ENCODE results near the gene CLEC4F.

Gene CLEC4F

DNA sequence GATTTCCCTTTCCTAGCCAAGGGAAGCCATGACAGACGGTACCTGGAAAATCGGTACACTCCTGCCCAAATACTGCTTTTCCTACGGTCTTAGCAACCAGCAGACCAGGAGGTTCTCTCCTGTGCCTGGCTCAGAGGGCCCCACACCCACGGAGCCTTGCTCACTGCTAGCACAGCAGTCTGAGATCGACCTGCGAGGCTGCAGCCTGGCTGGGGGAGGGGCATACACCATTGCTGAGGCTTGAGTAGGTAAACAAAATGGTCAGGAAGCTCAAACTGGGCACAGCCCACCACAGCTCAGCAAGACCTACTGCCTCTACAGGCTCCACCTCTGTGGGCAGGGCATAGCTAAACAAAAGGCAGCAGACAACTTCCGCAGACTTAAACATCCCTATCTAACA, 22.0 kb upstream of the CLEC4F start:
- H3K4me3 ChIP-seq = no peak overlapping the region
- no peaks in the 10 kb centered on the region for H3K36me3 ChIP-seq (ENCODE audit: insufficient read depth, low read length)
- DNase-seq (ENCODE audit: low read depth, low spot score) = no peak
- no peak overlapping the region for H3K9ac ChIP-seq (ENCODE audit: insufficient read length)
- TF ChIP-seq FOXP2 (optimal IDR thresholded peaks at IDR 0.05; ENCODE audit: control extremely low read depth, extremely low read length, insufficient read depth) (no peak), EZH2 (IDR thresholded peaks at IDR 0.05) (no peak), POLR2AphosphoS5 (IDR thresholded peaks at IDR 0.05; ENCODE audit: borderline replicate concordance, low read depth, low read length) (no peak)
- no peaks in the 10 kb centered on the region for H3K9me3 ChIP-seq (ENCODE audit: low read depth, low read length)
- H3K27ac ChIP-seq = no peak overlapping the region

DNA sequence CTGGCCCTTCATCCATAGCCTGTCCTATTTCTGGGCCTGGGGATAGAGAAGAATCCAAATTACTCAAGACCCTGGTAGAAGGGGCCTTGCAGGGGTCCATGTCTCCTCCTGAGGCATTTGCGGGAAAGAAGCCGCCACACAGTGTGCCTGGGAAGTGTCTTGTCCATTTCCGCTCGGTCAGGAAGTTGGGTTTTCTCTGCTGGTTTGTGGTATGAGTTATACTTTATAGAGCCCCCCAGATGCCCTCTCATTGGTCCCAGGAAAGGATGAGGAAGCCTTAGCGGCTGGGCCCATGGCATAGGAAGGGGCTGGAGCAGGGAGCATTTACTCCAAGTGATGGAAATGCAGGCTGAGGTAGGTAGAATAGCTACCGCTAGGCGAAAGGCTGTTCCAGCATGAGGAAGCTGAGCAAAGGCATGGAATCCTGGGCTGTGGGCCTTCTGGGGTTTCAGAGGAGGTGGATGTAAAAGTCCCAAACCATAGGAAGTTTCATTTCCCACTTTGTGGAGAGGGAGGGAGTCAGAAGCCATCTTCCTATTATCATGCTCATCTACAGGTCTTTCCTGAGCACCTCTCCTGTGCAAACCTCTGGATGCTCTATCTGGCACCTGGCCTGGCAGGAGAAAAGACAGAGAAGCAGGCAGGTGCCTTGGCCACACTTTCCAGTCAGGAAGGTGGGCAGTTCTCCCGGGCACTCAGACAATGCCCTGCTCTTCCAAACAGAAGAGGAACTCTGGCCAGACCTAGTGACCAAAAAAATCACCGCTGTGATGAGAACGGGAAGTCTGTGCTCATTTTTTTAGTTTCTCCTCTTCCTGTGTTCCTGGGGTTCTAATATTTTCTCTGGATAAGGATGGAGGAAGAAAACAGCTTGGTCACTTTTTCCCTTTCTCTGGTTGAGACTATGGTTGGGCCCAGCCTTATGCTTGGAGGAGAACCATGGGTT, 17.9 kb upstream of the CLEC4F start:
- Histone ChIP-seq H3K27ac (no peak overlapping the region), H3K36me3 (ENCODE audit: insufficient read depth, low read length) (no peaks in the 10 kb centered on the region), H3K9me3 (ENCODE audit: low read depth, low read length) (no peaks in the 10 kb centered on the region), H3K4me3 (no peak overlapping the region), H3K9ac (ENCODE audit: insufficient read length) (no peak overlapping the region)
- no peak for TF ChIP-seq FOXP2 (optimal IDR thresholded peaks at IDR 0.05; ENCODE audit: control extremely low read depth, extremely low read length, insufficient read depth)
- no peak for TF ChIP-seq EZH2 (IDR thresholded peaks at IDR 0.05)
- no peak for TF ChIP-seq POLR2AphosphoS5 (IDR thresholded peaks at IDR 0.05; ENCODE audit: borderline replicate concordance, low read depth, low read length)
- no peak for DNase-seq (ENCODE audit: low read depth, low spot score)

DNA sequence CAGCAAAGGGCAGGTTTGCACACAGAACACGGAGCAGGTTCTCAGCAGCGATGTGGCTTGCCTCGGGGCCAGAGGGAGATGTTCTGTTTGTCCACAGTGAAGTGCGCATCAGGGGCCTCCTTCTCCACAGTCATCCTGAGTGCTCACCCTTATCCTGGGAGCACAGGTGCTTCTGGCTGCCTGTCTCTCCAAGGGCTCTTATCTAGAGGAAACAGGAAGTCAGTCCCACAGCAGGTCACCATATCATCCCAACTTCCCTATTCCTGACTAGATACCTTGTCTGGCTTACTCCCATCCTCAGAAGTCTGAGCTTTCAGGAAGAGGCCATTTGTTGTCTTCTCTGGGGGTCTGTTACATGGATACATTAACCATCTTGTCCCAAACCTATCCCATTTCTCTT, 15.2 kb upstream of the CLEC4F start, which contains the start of gene CD207:
Gene CD207 (minus strand): TSS at position 174 of the 400 bp plus-strand sequence. CDS start 40 bp downstream, at position 134.
- Histone ChIP-seq H3K4me3 (no peak within 1 kb of the TSS), H3K27ac (no peak within 1 kb of the TSS), H3K9me3 (ENCODE audit: low read depth, low read length) (no peaks in the 10 kb centered on the region), H3K9ac (ENCODE audit: insufficient read length) (no peak within 1 kb of the TSS), H3K36me3 (ENCODE audit: insufficient read depth, low read length) (no peaks in the 10 kb centered on the region)
- DNase-seq (ENCODE audit: low read depth, low spot score) = no peak
- TF ChIP-seq FOXP2 (optimal IDR thresholded peaks at IDR 0.05; ENCODE audit: control extremely low read depth, extremely low read length, insufficient read depth) = no peak
- no peak for TF ChIP-seq POLR2AphosphoS5 (IDR thresholded peaks at IDR 0.05; ENCODE audit: borderline replicate concordance, low read depth, low read length)
- TF ChIP-seq EZH2 (IDR thresholded peaks at IDR 0.05) = no peak

DNA sequence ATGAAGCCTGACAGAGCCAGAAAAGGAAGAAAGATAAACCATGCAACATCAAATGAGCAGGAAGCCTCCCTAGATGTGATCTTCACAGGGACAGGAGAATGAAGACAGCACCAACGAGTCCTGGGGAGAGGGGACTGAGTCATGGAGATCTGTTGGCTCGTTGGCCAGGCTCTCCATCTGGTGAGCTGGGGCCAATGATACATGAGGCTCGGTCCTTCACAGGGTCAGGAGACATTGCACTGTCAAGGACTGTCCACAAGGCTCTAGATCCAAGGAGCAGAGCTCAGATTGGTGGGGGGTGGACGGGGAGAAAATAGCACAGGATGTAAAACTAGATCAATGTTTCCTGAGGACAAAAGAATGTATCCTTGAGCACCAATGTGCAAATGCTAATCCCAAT, 14.5 kb upstream of the CLEC4F start:
- TF ChIP-seq FOXP2 (optimal IDR thresholded peaks at IDR 0.05; ENCODE audit: control extremely low read depth, extremely low read length, insufficient read depth) = no peak
- TF ChIP-seq POLR2AphosphoS5 (IDR thresholded peaks at IDR 0.05; ENCODE audit: borderline replicate concordance, low read depth, low read length) = no peak
- no peak for TF ChIP-seq EZH2 (IDR thresholded peaks at IDR 0.05)
- Histone ChIP-seq H3K9ac (ENCODE audit: insufficient read length) (no peak overlapping the region), H3K27ac (no peak overlapping the region), H3K4me3 (no peak overlapping the region), H3K9me3 (ENCODE audit: low read depth, low read length) (no peaks in the 10 kb centered on the region), H3K36me3 (ENCODE audit: insufficient read depth, low read length) (no peaks in the 10 kb centered on the region)
- DNase-seq (ENCODE audit: low read depth, low spot score) = no peak

DNA sequence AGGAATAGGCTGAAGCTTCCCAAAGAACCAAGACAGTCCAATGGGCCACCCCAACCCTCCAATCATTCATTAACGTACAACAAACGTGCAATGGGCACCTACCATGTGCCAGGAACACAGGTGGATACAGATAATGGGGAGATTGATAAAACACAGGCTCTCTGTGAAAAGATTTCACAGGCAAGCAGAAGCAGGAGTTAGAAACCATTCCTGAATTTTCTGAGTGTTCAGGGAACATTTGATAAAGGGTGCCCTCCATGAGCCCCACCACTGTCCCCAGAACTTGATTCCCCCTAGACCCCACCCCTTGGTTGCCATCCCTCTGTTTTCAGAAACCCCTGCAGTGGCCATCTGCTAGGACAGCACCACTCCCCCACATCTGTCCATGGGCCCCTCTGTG, 13.7 kb upstream of the CLEC4F start:
- H3K36me3 ChIP-seq (ENCODE audit: insufficient read depth, low read length) = no peaks in the 10 kb centered on the region
- H3K9ac ChIP-seq (ENCODE audit: insufficient read length) = no peak overlapping the region
- H3K9me3 ChIP-seq (ENCODE audit: low read depth, low read length) = no peaks in the 10 kb centered on the region
- DNase-seq (ENCODE audit: low read depth, low spot score) = no peak
- no peak for TF ChIP-seq FOXP2 (optimal IDR thresholded peaks at IDR 0.05; ENCODE audit: control extremely low read depth, extremely low read length, insufficient read depth)
- no peak for TF ChIP-seq EZH2 (IDR thresholded peaks at IDR 0.05)
- TF ChIP-seq POLR2AphosphoS5 (IDR thresholded peaks at IDR 0.05; ENCODE audit: borderline replicate concordance, low read depth, low read length) = no peak
- H3K4me3 ChIP-seq = no peak overlapping the region
- H3K27ac ChIP-seq = no peak overlapping the region

DNA sequence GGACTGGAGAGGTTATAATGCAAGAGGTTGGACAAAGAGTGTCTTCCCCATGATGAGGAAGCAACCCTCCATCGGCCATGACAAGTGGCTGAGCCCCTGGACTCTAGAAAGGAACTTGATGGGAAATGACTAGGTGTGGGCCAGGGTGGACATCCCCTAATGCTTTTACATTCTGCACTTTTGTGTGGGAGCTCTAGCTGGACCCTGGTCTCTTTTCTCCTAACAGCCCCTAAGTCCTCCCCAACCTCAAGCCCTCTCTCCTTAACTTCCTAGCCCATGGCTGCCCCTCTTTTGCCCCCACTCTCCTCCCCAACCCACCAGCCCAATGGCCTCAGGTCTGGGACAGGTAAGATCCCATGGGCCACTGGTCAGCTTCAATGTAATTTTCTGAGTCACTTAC, 12.8 kb upstream of the CLEC4F start:
- Histone ChIP-seq H3K36me3 (ENCODE audit: insufficient read depth, low read length) (no peaks in the 10 kb centered on the region), H3K9me3 (ENCODE audit: low read depth, low read length) (no peaks in the 10 kb centered on the region), H3K4me3 (no peak overlapping the region), H3K27ac (no peak overlapping the region), H3K9ac (ENCODE audit: insufficient read length) (no peak overlapping the region)
- no peak for DNase-seq (ENCODE audit: low read depth, low spot score)
- no peak for TF ChIP-seq POLR2AphosphoS5 (IDR thresholded peaks at IDR 0.05; ENCODE audit: borderline replicate concordance, low read depth, low read length)
- TF ChIP-seq FOXP2 (optimal IDR thresholded peaks at IDR 0.05; ENCODE audit: control extremely low read depth, extremely low read length, insufficient read depth) = no peak
- no peak for TF ChIP-seq EZH2 (IDR thresholded peaks at IDR 0.05)

DNA sequence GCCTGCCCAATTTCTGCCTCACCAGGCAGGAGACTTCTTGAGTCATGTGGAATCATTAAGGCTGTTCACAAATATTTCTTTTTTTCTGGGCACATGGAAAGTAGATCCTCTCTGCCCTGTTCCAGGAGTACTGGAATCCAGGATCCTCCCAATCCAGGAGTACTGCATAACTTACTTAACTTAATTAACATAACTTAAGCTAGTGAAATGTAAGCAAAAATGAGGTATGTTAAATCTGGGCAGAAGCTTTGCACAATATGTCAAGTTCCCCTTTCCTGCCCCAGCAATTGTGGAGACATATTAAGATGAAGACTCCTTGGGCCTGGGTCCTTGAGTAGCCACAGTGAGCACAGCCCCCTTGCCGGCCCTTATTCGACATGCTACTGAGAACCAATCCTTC, 12.0 kb upstream of the CLEC4F start:
- H3K27ac ChIP-seq = no peak overlapping the region
- TF ChIP-seq FOXP2 (optimal IDR thresholded peaks at IDR 0.05; ENCODE audit: control extremely low read depth, extremely low read length, insufficient read depth) (no peak), EZH2 (IDR thresholded peaks at IDR 0.05) (no peak), POLR2AphosphoS5 (IDR thresholded peaks at IDR 0.05; ENCODE audit: borderline replicate concordance, low read depth, low read length) (no peak)
- no peak overlapping the region for H3K4me3 ChIP-seq
- no peak for DNase-seq (ENCODE audit: low read depth, low spot score)
- H3K36me3 ChIP-seq (ENCODE audit: insufficient read depth, low read length) = no peaks in the 10 kb centered on the region
- H3K9ac ChIP-seq (ENCODE audit: insufficient read length) = no peak overlapping the region
- H3K9me3 ChIP-seq (ENCODE audit: low read depth, low read length) = no peaks in the 10 kb centered on the region

DNA sequence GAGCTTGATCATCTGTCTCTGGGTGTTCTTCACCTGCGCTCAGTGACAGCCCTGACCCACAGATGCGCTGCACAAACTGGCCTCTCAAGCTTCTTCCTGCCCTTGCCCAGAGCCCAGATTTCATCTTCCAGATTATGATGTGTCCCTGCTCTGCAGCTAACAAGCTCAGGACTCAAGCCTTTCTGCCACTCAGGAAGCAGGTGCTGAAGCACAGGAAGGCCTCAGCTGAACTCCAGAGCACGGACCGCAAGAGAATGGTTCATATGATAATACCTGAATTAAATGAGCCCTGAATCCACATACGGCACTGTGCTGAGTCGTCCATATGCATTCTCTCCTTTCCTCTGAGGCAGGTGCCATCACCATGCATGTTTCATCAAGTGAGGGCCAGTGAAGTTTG, 11.5 kb upstream of the CLEC4F start:
- Histone ChIP-seq H3K4me3 (no peak overlapping the region), H3K9ac (ENCODE audit: insufficient read length) (no peak overlapping the region), H3K36me3 (ENCODE audit: insufficient read depth, low read length) (no peaks in the 10 kb centered on the region), H3K9me3 (ENCODE audit: low read depth, low read length) (no peaks in the 10 kb centered on the region), H3K27ac (no peak overlapping the region)
- TF ChIP-seq EZH2 (IDR thresholded peaks at IDR 0.05) = no peak
- TF ChIP-seq FOXP2 (optimal IDR thresholded peaks at IDR 0.05; ENCODE audit: control extremely low read depth, extremely low read length, insufficient read depth) = no peak
- TF ChIP-seq POLR2AphosphoS5 (IDR thresholded peaks at IDR 0.05; ENCODE audit: borderline replicate concordance, low read depth, low read length) = no peak
- no peak for DNase-seq (ENCODE audit: low read depth, low spot score)

Measured in SK-N-MC (cell line).